ENCODE results near the gene BUB3. TPM values are rescaled to one million over a fixed set of nuclear protein-coding genes. Genes with fewer than 3 reads are reported as not detected.
"Not testable (repeated sequence)": the region's sequence is repeated elsewhere in the genome, so short reads cannot be mapped to it uniquely, and the experiment has no call there.

The BUB3 gene
- total RNA-seq, 1 donor from 2014 or later, result 49.3 TPM

DNA sequence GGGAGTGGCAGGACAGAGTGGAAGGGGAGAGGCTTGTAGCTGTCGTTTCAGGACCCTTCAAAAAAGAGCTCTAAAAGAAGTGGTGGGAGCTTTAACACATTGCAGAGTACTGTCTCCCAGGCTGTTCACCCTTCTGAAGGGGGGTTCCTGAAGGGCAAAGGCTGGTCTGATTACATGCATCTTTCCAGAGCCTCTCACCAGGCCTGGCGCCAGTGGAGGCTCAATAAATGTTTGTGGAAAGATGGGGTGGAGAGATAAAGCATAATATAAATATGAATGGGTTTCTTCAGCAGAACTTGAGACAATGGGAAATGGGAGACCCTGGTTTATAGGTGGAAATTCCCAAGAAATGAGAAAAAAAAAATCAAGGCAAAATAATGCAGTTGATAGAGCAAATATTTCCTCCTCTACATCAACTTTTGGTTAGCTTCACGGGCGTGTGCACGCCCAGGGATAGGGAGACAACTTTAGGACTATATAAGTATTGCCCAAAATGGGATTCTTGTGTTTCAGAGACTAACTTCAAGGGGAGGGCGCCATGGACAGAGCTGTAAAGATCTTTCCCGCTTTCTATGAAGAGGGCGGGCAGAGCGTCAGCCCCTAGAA lies 613 bp upstream of the BUB3 start:
- no peak for DNase-seq (ENCODE audit: low spot score)

DNA sequence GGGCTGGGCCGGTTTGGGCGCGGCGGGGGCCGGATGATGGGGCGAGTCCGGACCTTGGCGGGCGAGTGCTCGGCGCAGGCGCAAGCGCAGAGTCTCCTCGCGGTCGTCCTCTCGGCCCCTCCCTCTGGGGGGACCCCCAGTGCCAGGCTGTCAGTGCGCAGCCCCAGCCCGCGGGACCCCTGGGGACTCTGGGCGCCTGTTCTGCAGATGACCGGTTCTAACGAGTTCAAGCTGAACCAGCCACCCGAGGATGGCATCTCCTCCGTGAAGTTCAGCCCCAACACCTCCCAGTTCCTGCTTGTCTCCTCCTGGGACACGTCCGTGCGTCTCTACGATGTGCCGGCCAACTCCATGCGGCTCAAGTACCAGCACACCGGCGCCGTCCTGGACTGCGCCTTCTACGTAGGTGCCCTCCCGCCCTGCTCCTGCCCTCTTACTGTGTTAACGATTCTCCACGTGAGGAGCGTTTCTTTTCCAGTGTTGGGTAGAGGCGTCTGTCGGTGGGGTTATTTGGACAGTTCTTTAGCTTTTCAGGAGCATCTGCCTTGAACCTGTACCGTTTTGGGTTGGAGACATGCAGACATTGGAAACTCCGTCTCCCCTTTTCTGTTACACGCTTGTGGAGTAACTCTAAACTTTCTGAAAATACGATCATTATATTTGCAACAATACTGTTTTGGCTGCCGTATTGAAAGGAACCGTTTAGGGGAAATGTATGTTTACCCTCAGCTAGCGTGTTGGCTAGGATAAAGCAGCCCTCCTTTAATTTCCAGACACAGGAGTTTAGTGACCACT lies 706 bp downstream of the BUB3 start:
- no peak for DNase-seq (ENCODE audit: low spot score)

DNA sequence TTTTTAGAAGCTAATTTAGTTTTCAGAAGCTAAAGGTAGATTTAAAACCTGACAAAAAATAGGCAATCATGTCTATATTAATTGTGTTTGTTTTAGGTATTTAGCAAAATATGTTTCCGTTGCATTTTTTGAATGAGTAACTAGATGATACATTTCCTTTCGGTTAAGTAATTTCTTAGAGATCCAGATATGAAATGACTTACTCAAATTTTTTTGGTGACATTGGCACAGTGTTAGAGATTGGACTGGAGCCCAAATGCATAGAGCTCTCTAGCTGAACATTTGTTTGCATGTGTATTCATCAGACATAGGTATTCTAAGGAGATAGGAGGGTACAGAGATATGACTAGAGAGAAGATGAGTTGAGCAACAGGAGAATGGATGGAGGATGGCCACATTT lies 1.9 kb downstream of the BUB3 start:
- no peak for DNase-seq (ENCODE audit: low spot score)

DNA sequence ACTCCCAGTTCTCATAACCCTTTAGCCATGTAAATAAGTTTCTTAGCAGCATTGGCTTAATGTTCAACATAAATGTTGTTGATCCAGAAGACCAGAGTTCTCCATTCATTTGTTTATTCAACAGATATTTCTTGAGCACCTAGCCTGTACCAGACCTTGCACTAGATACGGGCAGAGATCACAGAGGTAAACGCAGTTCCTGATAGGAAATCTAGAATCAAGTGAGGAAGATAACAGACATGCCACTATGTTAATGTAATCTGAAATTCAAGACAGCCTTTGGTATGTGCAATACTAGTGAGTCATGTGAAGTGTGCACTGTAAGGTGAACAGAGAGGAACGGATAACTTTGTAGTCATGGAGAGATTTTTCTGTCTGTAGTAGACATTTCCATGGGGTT lies 3.0 kb downstream of the BUB3 start:
- no peak for DNase-seq (ENCODE audit: low spot score)

DNA sequence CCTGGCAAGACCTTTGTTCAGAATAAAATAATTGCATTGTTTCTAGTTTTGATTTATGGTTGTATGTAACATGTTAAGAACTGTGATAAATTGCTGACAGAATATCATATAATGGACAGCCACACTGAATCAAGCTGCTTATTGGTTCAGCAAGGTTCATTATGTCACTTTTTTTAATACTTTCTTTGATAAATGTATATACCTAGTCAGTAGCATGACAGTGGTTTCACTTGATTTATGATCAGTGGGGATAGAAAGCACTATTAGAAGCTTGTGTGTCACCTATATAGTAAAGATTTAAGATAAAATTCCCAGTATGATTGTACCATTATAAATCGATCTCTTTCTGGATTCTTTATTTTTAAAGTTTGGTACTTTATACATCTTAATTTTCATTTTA lies 4.5 kb downstream of the BUB3 start:
- DNase-seq (ENCODE audit: low spot score), result no peak

DNA sequence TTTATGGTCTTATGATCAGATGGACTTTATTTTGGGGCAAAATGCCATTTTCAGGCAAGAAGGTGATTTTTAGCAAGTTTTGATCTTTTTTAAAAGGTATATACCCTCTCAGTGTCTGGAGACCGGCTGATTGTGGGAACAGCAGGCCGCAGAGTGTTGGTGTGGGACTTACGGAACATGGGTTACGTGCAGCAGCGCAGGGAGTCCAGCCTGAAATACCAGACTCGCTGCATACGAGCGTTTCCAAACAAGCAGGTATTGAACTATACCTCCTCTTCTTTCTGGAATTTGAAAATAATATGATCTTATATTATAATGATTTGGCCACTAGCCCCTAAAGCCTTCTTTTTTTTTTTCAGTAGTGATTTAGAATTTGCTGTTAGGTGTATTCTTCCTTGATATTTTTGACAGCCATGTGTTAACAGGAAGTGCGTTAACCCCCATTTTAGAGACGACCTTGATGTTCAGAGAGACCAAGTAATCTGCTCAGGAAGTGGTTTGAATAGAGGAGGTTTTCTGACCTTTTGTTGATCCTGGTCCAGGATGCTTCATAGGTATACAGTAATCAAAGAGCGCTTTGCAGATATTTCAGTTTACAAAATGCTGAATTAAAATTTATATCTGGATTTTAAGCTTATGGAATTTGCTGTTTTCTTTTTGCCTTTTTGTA lies 6.2 kb downstream of the BUB3 start:
- DNase-seq (ENCODE audit: low spot score), result no peak

DNA sequence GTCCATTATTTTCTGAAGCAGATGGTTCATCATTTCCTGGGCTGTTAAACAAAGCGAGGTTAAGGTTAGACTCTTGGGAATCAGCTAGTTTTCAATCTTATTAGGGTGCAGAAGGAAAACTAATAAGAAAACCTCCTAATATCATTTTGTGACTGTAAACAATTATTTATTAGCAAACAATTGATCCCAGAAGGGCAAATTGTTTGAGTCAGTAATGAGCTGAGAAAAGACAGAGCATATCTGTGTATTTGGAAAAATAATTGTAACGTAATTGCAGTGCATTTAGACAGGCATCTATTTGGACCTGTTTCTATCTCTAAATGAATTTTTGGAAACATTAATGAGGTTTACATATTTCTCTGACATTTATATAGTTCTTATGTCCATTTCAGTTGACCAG lies 10.1 kb downstream of the BUB3 start:
- DNase-seq (ENCODE audit: low spot score), result no peak

DNA sequence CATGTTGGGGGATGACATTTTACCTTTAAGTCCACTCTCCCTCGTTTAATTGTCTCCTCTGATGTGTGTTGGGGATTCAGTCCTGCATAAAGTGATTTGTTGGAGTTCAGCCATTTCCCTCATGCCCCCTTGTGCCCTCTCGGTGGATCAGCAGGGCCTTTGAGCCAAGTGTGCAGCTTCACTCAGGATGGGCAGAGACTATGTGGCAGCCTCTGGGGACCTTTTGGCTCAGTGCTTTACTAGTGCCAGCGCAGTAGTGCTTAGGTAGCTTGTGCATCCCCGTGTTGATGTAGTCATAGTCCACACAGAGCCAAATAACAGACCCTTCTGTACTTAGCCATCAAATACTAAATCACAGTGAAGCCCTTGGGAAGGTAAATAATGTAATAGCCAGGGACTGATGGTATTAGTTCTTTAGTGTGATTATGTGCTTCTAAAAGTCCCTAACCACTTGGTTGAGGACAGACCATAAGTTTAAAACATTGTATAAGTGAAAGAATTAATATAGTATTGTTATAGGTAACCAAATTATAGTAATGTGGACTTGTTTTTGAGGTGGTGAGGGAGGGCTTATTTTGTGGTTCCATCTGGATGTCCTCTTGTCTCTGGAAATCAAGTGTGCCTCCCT lies 11.4 kb downstream of the BUB3 start:
- no peak for DNase-seq (ENCODE audit: low spot score)

DNA sequence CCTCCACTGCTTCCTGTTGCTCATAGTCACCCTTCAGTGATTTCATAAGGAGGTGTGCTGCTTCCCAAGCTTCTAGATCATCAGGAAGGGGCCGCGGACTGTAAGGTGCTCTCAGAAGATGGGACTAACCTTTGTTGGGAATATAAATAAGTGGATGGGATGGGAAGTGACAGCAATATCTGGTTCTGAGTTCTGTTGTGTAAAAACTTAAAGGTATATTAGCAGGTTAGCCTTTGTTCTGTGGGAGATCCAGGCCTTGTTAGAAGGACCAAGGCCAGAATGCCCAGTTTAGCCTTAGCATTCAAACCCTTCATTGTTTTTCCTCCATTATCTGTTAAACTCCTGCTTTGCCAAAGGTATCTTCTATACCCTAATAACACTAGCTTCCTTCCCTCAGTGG lies 12.4 kb downstream of the BUB3 start:
- no peak for DNase-seq (ENCODE audit: low spot score)

DNA sequence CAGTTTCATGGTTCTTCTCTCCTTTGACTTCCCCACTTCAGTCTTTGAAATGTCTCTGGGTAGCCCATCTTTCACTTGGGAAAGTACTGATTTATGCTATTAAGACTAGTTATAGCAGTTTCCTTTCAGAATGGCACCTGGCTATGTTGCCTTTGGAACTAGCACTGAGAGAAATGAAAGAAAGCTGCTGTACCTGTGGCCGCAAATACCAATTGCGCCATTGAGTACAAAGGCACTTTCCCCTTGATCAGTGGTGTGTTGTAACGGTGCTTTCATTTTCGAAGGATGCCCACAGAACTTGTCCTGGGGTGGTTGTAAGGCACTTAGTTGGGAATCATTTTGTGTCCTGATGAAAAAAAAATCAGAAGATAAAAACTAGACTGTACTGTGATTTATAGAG lies 16.8 kb downstream of the BUB3 start:
- no peak for DNase-seq (ENCODE audit: low spot score)

DNA sequence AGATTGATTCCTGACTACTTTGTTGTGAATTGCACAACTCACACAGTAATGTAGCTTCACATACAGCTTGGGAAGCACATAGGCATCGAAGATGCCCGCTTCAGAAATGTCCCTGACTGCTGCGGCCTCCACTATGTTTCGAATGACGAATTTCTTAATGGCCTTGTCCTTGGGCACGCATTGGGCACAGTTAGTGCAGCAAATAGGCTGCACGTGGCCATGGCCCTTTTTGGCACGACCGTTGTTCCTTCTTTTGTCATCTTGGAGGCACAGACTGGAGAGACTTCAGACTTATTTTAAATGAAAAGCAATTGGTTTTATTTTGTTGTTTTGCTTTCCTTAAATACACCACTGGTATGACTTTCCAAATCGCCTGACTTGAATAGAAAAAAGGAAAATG lies 17.4 kb downstream of the BUB3 start:
- DNase-seq (ENCODE audit: low spot score), result not testable (repeated sequence)

DNA sequence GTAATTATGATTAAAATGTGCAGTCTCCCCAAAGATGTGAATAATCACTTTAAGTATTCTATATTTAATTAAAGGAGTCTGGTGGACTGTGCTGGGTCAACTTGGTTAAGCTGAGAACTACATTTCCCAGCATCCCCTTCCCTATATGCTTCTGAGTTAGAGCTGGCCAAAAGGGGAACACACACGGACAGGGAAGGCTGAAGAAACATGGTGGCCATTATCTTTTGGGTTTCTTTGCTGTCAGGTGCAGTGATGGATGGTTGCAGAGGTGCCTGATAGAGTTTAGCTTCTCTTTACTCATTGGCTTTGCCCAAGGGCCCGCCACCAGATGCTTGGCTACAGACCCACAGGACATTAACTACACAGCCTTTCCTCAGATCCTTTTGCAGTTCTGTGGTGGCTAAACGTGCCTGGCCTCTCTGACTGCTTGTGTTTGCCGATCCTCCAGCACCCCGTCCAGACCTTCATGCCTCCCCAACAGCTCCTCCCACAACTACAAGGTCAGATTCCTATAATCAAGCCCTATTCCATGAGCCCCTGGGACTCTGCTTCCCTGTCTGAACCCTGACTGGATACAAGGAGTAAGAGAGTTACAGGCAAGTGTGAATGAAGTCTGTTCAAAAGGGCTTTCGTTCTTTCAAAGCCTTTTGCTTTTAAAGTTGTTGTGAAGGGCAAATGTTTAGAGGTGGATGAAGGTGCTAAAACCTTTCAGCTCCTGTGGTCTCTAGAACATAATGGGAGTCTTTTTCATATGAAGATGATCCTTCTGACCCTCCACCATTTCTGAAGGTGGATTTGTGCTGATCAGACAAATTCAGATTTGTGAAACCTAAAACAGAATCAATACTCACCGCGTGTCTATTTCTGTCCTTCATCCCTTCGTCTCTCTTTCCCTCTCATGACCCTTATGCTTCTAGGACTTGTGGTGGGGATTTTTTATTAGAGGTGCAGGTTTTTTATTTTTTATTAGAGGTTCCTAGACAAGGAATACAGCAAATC lies 21.5 kb downstream of the BUB3 start:
- no peak for DNase-seq (ENCODE audit: low spot score)

DNA sequence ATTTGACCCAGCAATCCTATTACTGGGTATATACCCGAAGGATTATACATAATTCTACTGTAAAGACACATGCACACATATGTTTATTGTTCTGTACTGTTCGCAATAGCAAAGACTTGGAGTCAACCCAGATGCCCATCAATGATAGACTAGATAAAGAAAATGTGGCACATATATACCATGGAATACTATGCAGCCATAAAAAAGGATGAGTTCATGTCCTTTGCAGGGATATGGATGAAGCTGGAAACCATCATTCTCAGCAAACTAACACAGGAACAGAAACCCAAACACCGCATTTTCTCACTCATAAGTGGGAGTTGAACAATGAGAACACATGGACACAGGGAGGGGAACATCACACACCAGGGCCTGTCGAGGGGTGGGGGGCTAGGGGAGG lies 24.2 kb downstream of the BUB3 start:
- DNase-seq (ENCODE audit: low spot score), result not testable (repeated sequence)

DNA sequence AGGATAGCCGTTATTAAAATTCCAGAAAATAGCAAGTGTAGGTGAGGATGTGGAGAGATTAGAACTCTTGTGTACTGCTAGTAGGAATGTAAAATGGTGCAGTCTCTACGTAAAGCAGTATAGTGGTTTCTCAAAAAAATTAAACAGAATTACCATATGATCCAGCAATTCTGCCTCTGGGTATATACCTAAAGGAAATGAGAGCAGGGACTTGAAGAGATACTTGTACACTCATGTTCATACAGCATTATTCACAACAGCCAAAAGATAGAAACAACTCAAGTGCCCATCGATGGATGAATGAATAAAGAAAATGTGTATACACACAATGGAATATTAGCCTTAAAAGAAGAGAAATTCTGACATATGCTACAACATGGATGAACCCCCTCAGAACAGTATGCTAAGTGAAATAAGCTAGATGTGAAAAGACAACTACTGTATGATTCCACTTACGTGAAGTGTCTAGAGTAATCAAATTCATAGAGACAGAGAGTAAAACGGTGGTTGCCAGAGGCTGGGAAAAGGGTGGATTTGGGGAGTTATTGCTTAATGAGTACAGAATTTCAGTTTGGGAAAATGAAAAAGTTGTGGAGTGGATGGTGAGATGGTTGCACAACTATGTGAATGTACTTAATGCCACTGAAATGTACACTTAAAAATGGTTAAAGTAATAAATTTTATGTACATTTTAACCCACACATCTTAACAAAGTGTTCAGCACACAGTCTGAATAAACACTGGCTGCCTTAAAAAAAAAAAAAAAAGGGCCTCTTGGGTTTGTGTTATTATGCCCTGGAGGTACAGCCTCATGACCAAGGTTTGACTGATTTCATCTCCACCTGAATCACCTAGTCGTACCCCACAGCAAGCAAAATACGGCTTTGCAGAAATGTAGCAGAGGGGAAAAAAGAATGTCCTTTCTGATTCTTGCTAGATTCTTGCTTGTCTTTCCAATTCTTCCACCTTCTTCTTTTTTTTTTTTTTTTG lies 26.2 kb downstream of the BUB3 start:
- DNase-seq (ENCODE audit: low spot score), result no peak

DNA sequence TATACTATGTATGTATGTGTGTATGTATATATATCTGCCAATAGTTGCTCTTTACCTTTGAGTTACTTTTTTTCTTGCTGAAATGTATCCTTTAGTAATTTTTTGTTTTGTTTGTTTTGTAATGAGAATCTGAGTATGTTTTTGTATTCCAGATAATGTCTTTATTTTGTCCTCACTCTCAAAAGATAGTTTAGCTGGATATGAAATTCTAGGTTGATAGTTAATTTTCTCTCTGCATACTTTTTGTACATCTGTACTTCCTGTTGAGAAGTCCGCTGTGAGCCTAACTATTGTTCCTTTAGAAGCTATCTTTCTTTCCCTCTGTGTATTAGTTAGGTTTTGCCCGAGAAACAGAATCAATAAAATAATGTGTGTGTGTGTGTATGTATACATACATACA lies 29.5 kb downstream of the BUB3 start:
- no peak for DNase-seq (ENCODE audit: low spot score)

DNA sequence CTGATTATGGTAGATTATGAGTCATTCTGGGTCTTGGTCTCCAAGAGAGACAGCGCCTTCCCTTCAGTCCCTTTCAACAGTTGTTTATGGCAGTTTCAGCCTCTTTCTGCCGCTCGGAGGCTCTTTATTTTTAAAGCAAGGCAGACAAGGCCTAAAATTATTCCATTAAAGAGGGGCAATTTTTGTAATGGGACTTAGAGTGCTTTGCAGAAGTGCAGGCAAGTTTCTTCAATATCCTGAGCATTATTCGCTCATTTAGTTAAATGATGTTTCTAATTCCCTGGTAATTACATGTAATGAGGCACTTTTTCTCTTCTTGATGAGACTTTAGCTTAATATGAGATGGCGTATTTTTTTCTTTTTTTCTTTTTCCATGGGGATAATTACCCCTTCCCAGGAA lies 33.6 kb downstream of the BUB3 start:
- no peak for DNase-seq (ENCODE audit: low spot score)

DNA sequence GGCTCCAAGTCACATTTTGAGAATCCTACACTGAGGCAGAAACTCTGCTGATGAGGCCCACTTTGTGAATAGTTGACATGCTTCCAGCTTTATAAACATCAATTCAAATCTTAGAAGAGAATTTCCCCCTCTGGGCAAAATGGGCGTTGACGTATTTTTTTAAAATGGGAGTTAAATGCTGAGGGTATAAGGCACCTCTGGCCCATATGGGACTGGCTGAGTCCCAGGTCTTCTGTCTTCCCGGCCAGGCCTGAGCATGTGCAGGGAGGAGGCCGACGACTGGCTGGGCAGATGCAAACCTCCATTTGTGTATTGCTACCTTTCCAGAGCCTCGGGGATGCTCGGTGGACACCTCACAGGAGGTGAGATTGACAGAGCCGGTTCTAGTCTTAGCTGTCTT lies 37.7 kb downstream of the BUB3 start:
- no peak for DNase-seq (ENCODE audit: low spot score)

DNA sequence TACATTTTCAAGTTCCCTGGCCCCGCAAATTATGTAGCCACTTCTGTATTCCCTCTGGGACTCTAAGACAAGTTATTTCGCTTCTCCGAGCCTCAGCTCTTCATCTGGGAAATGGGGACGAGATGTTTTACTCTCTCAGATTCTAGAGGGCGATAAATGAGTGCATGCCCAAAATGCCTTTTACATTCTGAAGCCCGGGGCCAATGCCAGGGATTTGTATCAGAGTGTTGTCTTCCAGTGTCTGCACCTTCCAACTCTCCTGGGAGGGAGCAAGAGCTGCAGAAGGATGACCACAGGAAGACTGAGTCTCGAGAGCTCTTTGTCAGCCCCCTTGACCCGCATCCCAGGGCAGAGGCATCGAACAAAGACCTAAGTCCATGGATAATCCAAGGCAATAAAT lies 39.9 kb downstream of the BUB3 start:
- DNase-seq (ENCODE audit: low spot score), result no peak

DNA sequence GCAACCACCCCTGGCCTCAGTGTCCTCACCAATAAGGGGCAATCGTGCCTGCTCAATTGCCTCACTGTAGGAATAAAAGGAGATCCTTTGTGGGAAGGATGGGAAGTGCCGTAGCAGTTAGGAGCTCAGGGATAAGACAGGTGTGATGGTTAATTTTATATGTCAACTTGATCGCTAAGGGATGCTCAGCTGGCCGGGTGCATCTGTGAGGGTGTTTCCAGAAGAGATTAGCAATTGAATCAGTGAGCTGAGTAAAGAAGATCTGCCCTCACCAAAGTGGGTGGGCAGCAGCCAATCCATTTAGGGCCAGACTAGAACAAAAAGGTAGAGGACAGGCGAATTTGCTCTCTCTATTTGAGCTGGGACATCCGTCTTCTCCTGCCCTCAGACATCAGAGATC lies 46.3 kb downstream of the BUB3 start:
- DNase-seq (ENCODE audit: low spot score), result no peak

DNA sequence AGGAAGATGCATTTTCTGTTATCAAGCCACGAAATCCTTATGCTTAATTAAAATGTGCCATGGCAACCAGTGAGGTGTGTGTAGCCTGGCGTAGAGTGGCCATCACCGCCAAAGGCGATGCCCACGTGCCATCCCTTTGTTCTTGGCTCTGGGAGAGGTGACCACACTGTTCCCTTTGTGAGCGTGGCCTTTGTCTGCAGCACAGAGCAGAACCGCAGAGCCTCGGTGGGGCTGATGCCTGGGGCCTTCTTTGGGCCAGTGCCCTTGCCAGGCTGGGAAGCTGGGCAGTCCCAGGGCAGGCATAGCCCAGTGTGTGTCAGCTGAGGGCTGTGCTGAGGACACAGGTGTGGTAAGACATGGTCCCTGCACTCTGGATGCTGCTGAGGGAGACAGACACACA lies 48.3 kb downstream of the BUB3 start:
- DNase-seq (ENCODE audit: low spot score), result no peak

Data from mesenteric fat pad (tissue), 1 donor.